ENCODE data around the gene AGPAT2. TPM values are rescaled to one million over a fixed set of nuclear protein-coding genes. Genes with fewer than 3 reads are reported as not detected.

Gene AGPAT2
- total RNA-seq, 2 donors from 2014 or later: 33.4 to 39.8 TPM

DNA sequence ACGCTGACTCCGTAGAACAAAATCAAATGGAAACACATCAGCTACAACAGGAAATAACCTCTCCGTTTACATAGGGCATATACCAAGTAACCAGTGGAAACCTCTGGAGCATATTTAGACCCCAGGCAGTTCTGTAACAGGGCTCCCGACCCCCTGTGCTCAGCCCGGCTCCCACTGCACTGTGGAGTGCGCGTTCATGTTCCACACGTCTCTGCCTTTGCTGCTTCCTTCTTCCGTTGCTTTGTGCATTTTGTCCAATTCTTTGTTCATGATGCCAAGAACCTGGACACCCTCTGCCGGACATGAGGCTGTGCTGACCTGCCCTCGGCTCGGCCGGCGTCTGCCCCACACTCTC, 5.9 kb upstream of the AGPAT2 start:
- Histone ChIP-seq H3K4me3 (ENCODE audit: low read length) (no peak overlapping the region), H3K36me3 (ENCODE audit: control insufficient read depth, insufficient read depth, low read length) (no peaks in the 10 kb centered on the region), H3K9me3 (ENCODE audit: control insufficient read depth, low read length) (no peaks in the 10 kb centered on the region), H3K27me3 (ENCODE audit: control insufficient read depth, insufficient read depth, low read length, poor library complexity, severe bottlenecking) (peaks cover 5% of the 10 kb centered on the region), H3K9ac (ENCODE audit: extremely low read depth, low read length, poor library complexity, severe bottlenecking) (no peak overlapping the region), H3K27ac (ENCODE audit: low read depth, low read length) (no peak overlapping the region), H3K4me1 (ENCODE audit: control insufficient read depth, insufficient read depth, low read length) (no peaks in the 10 kb centered on the region)
- no peak for DNase-seq
- 91 to 97% methylated on average over 14 of the region's 14 CpGs for WGBS, 2 experiments (ENCODE audit: insufficient coverage in 1 of 2, insufficient read length in 1 of 2)
- Mint-ChIP-seq H3K9me3 (no peaks in the 10 kb centered on the region), H3K4me3 (no peak overlapping the region), H3K4me1 (peaks cover 6% of the 10 kb centered on the region), H3K27me3 (ENCODE audit: insufficient read depth) (peaks cover 12% of the 10 kb centered on the region), H3K27ac (peak overlapping the region; percentile 17), H3K36me3 (ENCODE audit: low read depth) (no peaks in the 10 kb centered on the region)
- TF ChIP-seq, protein P1, sequence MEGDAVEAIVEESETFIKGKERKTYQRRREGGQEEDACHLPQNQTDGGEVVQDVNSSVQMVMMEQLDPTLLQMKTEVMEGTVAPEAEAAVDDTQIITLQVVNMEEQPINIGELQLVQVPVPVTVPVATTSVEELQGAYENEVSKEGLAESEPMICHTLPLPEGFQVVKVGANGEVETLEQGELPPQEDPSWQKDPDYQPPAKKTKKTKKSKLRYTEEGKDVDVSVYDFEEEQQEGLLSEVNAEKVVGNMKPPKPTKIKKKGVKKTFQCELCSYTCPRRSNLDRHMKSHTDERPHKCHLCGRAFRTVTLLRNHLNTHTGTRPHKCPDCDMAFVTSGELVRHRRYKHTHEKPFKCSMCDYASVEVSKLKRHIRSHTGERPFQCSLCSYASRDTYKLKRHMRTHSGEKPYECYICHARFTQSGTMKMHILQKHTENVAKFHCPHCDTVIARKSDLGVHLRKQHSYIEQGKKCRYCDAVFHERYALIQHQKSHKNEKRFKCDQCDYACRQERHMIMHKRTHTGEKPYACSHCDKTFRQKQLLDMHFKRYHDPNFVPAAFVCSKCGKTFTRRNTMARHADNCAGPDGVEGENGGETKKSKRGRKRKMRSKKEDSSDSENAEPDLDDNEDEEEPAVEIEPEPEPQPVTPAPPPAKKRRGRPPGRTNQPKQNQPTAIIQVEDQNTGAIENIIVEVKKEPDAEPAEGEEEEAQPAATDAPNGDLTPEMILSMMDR (conservative IDR thresholded peaks at IDR 0.05): no peak

DNA sequence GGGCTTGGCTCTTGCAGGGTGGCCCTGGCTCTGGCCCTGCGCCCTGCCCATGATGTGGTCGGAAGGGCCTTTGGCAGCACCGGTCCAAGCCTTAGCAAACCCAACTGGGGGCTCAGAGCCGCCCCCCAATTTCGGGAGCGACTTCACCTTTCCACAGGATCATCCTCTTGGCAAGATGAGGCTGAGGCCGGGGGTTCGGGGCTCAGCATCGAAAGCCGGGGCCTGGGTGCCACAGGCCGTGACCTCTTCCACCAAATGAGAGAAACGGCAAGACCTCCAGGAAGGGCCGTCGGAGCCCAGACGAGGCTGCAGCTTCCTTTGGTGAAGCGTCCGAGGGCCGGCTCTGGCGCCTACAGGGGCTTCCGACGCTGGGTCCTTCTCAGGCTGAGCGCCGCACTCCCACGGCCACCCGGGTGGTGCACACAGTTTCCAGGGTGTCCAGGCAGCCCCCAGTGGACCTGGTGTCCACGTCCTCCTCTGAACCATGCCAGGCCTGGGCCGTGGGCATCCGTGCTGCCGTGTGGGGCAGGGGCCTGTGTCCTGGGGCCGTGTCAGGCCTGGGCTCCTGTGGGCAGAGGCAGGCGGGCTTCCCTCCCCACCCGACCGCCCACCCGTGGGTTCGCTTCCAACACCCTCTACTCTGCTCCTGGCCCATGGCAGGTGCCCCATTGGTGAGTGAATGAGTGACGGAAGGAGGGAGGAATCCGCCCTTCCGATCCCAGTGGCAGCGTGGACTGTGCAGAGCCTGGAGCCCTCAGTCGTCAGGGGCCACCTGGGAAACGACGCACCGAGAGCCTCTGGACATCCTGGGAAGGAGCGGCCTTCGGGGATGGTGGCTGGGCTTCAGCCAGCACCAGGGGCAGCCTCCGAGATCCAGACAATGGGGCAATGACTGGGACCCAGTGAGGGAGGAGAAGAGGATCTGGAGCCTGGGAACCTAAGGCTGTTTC, 5.2 kb upstream of the AGPAT2 start:
- Mint-ChIP-seq H3K4me3 (no peak overlapping the region), H3K27me3 (ENCODE audit: insufficient read depth) (peaks cover 12% of the 10 kb centered on the region), H3K9me3 (no peaks in the 10 kb centered on the region), H3K36me3 (ENCODE audit: low read depth) (no peaks in the 10 kb centered on the region), H3K27ac (peak overlapping the region; percentile 17), H3K4me1 (peaks cover 4% of the 10 kb centered on the region)
- WGBS, 2 experiments (ENCODE audit: insufficient coverage in 1 of 2, insufficient read length in 1 of 2): 91 to 96% methylated on average over 26 to 46 of the region's 46 CpGs
- H3K36me3 ChIP-seq (ENCODE audit: control insufficient read depth, insufficient read depth, low read length): no peaks in the 10 kb centered on the region
- no peak overlapping the region for H3K4me3 ChIP-seq (ENCODE audit: low read length)
- H3K27me3 ChIP-seq (ENCODE audit: control insufficient read depth, insufficient read depth, low read length, poor library complexity, severe bottlenecking): peaks cover 10% of the 10 kb centered on the region
- TF ChIP-seq, protein P1 (conservative IDR thresholded peaks at IDR 0.05): no peak
- no peak overlapping the region for H3K9ac ChIP-seq (ENCODE audit: extremely low read depth, low read length, poor library complexity, severe bottlenecking)
- no peak for DNase-seq
- H3K27ac ChIP-seq (ENCODE audit: low read depth, low read length): no peak overlapping the region
- H3K4me1 ChIP-seq (ENCODE audit: control insufficient read depth, insufficient read depth, low read length): no peaks in the 10 kb centered on the region
- H3K9me3 ChIP-seq (ENCODE audit: control insufficient read depth, low read length): no peaks in the 10 kb centered on the region

DNA sequence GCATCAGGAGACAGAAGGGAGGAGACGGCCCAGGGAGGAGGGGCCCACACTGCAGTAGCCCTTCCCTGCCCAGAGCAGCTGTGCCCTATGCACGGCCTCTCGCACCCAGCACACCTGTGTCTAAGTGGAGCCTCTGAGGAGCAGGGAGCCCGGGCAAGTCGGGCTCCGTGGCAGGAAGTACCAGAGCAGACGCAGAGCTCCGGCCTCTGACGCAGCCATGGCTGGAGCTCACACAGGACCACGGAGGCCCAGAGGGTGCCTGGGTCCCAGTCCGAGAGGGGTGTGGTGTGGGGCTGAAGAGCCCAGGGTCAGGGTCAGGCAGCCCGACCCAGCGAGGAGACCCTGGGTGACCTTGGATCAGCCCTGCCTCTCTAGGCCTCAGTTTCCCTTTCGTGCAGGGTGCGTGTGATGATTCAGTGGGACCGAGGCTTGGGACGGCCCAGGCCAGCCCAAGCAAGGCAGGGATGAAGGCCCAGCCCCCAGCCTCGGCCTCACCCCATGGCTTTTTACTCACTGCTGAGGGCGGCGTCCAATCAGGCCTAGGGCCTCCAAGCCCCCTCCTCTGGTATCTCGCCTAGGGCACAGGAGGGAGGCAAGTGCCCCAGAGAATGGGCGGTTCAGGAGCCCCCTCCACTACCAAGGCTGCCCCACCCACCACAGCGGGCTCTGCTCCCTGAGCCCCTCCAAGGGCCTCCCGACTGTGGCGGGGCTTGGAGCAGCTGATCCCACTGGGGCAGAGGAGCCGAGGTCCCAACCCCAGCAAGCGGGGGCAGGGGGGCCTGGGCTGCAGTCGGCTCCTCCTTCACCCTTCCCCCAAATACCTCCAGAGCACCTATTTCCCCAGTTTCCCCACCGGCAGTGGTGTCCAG, 4.3 kb upstream of the AGPAT2 start:
- Histone ChIP-seq H3K9me3 (ENCODE audit: control insufficient read depth, low read length) (no peaks in the 10 kb centered on the region), H3K4me1 (ENCODE audit: control insufficient read depth, insufficient read depth, low read length) (no peaks in the 10 kb centered on the region), H3K9ac (ENCODE audit: extremely low read depth, low read length, poor library complexity, severe bottlenecking) (no peak overlapping the region), H3K4me3 (ENCODE audit: low read length) (no peak overlapping the region), H3K36me3 (ENCODE audit: control insufficient read depth, insufficient read depth, low read length) (no peaks in the 10 kb centered on the region), H3K27me3 (ENCODE audit: control insufficient read depth, insufficient read depth, low read length, poor library complexity, severe bottlenecking) (peaks cover 10% of the 10 kb centered on the region), H3K27ac (ENCODE audit: low read depth, low read length) (no peak overlapping the region)
- WGBS, 2 experiments (ENCODE audit: insufficient coverage in 1 of 2, insufficient read length in 1 of 2): 75 to 86% methylated on average over 11 to 29 of the region's 29 CpGs
- H3K27me3 Mint-ChIP-seq (ENCODE audit: insufficient read depth): peaks cover 12% of the 10 kb centered on the region
- TF ChIP-seq, protein P1 (conservative IDR thresholded peaks at IDR 0.05): no peak
- no peak overlapping the region for H3K27ac Mint-ChIP-seq
- no peaks in the 10 kb centered on the region for H3K9me3 Mint-ChIP-seq
- no peaks in the 10 kb centered on the region for H3K36me3 Mint-ChIP-seq (ENCODE audit: low read depth)
- H3K4me3 Mint-ChIP-seq: no peak overlapping the region
- H3K4me1 Mint-ChIP-seq: no peaks in the 10 kb centered on the region
- no peak for DNase-seq

All from endodermal cell (in vitro differentiated cells).